Measurements from ENCODE around the gene SLC24A4.

Gene SLC24A4

GRCh38 chr14:92323011-92323915 lies at the start of gene SLC24A4:
SLC24A4 (plus strand) TSS chr14:92323165; CDS start chr14:92323831, 666 bp downstream.
- no peak for DNase-seq

DNA sequence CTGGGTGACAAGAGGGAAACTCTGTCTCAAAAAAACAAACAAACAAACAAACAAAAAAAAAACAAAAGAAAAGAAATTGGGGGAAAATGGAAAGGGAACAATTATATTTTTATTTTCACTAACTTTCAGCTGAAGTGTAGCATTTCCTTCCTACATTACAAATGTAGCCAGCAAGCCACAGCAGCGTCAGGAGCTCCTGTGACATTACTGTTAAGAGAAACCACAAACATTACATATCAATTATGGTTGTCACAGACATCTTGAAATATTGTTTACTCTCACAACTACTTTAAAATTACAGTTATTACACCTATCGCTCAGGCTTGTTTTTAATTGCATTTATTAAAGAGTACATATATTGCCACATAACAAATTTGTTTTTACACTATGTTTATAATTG lies 49.8 kb upstream of the SLC24A4 start:
- DNase-seq: no peak

DNA sequence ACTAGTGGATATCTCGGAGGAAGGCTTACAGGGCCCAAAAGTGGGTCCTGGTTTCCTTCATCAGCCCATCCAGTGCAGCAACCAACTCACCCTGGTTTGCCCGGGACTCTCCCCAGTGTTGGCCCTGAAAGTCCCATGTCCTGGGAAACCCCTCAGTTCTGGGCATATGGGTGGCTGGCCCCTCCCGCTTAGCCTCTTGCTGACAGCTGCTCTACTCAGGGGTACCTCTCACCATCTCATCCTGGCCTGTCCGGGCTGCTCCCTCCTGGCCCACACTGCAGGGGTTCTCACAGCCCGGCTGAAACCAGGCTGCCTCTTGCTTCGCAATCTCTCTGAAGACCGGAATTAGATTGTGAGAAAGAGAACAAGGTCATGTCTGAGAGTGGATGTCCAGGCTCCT lies 48.9 kb upstream of the SLC24A4 start:
- DNase-seq: no peak

- DNase-seq: no peak
Measured at GRCh38 chr14:92276074-92276473, 46.9 kb upstream of the SLC24A4 start.

DNA sequence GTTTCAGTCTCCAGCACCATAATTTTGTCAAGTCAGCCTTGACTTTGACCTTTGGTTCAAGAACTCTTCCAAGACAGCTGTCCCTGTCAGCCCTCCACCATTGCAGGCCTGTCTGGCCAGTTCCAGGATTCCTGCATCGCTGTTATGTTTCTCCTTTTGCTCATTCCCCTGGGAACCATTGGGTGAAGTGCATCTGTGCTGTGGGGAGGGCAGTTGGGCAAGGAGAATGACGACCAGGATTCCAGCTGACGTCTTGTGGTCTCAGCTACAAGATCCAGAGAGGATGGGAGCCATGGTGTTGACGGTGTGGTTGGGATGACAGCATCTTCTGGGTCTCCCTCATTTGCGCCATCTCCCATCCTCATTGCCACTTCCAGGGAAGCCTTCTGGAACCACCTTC lies 45.9 kb upstream of the SLC24A4 start:
- no peak for DNase-seq

- no peak for DNase-seq
Measured at GRCh38 chr14:92280554-92281262, 42.3 kb upstream of the SLC24A4 start.

GRCh38 chr14:92282669-92283068 lies 40.3 kb upstream of the SLC24A4 start:
- no peak for DNase-seq

GRCh38 chr14:92285311-92285710 lies 37.7 kb upstream of the SLC24A4 start:
- DNase-seq: no peak

DNA sequence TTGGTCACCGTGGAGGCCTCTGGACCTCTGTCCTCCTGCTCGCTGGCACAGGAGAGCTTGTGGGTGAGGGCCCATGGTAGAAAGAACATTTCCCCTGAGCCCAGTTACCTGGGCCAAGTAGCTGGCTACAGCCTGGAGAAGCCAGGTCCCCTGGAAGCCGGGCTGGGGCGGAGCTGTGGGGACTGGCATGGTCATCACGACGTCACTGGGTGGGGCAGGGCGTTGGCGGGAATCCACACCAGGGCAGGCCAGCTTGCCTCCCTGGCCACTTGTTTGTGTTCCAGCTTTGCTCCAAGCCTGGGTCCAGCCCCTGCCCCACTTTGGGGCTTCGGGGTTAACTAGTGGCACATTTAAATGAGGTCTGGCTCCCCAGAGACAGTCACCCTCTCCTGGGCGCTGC lies 35.0 kb upstream of the SLC24A4 start:
- no peak for DNase-seq

GRCh38 chr14:92288994-92289660 lies 33.8 kb upstream of the SLC24A4 start:
- DNase-seq: no peak

DNA sequence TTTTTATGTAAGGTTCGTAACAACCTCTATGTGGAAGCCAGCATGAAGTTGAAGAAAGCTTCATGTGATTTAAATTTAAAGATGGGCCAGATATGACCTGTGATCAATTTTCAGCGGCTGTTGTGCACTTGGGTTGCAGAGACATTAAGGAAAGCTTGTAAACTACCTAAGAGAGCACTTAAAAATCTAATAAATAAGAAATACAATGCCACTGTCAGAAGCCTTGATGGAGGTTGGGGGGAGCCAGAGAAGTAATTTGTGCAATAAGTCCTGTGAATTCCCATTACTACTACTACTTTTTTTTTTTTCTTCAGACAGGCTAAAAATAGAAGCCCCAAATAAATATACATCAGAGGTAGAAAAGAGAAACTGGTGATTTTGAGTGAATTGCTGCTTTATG lies 30.3 kb upstream of the SLC24A4 start:
- no peak for DNase-seq

- DNase-seq: no peak
Measured at GRCh38 chr14:92294506-92294905, 28.5 kb upstream of the SLC24A4 start.

DNA sequence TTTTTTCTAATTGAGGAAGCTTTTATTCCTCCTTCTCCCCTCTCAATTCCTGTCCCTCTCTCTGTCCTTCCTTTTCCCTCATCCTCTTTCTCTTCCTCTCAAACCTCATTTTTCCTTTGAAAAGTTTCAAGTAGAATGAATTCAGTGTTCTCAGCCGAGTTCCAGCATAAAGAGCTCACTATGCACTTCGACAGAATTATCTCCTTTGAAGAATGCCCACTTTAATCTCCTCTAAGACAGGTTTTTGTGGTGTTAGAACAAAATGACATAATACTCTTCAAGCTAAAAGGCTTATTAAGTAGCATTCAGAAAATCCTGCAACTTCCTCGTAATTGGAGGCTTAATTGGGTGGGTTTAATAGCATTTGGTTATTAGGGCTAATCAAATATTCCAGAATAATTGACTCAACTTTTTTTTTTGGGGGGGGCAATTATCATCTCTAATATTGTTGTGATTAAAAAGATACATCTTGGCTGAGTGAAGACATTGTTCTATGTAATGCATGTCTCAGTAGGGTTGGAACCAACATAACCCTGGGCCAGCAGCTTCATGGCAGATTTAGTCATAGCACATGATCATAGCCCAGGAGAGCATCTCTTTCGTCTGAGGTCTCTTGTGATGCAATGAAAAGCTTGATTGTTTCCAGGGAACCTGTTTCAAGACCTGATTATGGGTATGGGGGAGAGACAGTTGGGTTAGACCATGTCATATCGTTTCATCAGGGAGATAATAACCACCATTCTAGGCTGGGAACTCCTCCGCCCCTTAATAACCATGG lies 25.0 kb upstream of the SLC24A4 start:
- no peak for DNase-seq

DNA sequence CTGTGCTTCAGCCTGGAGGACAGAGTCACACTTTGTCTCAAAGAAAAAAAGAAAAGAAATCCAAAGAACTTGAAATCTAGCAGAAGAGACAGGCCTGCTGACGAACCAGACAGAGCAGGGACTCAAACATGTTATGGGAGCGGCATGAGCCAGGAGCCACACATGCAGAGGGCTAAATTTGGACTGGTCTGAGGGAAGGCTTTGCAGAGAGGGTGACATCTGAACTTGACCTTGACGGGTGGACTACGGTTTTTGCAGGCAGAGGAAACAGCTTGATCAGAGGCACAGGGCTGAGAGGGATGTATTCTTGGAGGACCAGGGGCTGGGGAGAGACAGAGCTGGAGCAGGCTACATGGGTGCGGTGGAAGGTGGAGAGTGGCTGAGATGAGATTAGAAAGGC lies 20.5 kb upstream of the SLC24A4 start:
- DNase-seq: no peak

DNA sequence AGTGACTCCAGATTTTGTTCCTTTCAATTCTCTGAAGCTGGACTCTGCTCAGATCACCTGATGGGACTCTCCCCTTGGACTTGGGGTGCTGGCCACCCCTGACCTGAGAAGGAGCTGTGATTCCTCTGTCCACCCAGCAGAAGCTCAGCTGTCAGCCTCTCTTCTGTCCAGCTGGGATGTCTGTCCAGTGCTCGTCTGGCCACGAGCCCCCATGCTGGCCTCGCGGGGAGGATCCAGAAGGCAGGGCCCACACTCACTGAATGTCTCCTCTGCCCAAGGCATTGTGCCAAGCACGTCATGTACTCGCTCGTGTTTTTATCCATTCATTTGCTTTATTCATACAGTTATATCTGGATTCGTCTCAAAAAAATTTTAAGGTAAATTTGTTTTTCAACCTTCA lies 14.2 kb upstream of the SLC24A4 start:
- no peak for DNase-seq

DNA sequence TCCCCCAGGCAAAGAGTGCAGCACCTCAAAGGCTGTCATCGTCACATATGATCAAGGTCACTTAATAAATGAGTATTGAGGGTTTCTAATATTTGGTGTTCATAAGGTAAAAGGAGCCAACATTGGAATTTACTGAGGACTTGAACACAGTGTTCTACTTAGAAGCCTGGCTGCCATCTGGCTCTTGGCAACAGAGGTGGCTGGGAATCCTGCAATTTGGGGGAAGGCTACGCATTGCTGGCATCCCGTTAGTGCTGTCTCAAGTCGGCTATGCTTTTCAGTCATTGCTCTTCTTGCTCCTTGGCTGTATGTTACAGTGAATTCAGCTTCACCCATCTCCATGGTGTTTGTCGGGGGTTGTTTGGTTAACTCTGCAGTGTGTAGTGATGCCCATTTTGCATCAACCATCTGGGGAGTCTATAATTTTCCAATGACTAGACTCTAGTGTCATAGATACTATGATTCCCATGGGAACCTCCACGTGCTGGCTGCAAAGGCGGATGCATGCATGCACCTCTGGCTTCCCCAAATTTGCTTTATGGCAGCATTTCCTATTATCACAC lies 12.9 kb upstream of the SLC24A4 start:
- DNase-seq: no peak

DNA sequence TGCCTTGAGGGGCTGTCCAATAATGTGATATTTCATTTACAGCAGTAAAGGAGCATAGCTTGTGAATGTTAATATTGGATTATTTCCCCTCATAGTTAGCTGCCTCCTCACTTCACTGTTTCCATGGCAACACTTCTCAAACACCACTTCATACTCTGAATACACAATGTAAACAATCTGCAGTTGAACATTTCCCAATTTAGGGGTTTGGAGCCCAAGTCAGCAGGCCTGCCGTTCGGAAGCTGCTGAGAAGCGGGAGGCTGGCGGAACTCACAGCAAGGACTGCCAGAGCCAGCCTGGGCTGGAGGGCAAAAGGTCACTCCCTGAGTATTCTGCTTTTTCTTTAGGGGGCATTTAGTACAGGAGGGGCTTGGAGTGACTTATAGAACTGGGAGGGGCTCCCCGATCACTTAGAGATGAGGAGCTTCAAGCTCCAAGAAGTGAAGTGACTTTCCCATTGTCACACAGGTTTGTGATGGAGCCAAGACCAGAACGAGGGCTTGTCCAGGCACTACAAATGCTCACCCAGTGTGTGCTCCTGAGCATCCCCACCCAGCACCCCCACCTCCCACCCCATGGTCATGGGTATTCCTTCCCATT lies 12.1 kb upstream of the SLC24A4 start:
- no peak for DNase-seq

- DNase-seq: no peak
Measured at GRCh38 chr14:92314182-92314581, 8.8 kb upstream of the SLC24A4 start.

- DNase-seq: no peak
Measured at GRCh38 chr14:92315050-92315805, 7.7 kb upstream of the SLC24A4 start.

GRCh38 chr14:92316176-92316575 lies 6.8 kb upstream of the SLC24A4 start:
- DNase-seq: no peak

- no peak for DNase-seq
Measured at GRCh38 chr14:92316937-92317336, 6.0 kb upstream of the SLC24A4 start.

Measured in NCI-H2029 (cell line).